HG03565 (cell line): ENCODE results near the gene PDE2A.
A peak's percentile ranks its signal among the peaks of the same experiment; 100 is the strongest.

ENCODE experiments used
- ATAC-seq: cut with Tn5 transposase; IDR thresholded peaks from one replicate; pipeline ENCODE4 v1.9.1; 2021; ENCODE audit warnings: mild to moderate bottlenecking, moderate library complexity; ENCODE audit not compliant: unreplicated experiment

Gene PDE2A

DNA sequence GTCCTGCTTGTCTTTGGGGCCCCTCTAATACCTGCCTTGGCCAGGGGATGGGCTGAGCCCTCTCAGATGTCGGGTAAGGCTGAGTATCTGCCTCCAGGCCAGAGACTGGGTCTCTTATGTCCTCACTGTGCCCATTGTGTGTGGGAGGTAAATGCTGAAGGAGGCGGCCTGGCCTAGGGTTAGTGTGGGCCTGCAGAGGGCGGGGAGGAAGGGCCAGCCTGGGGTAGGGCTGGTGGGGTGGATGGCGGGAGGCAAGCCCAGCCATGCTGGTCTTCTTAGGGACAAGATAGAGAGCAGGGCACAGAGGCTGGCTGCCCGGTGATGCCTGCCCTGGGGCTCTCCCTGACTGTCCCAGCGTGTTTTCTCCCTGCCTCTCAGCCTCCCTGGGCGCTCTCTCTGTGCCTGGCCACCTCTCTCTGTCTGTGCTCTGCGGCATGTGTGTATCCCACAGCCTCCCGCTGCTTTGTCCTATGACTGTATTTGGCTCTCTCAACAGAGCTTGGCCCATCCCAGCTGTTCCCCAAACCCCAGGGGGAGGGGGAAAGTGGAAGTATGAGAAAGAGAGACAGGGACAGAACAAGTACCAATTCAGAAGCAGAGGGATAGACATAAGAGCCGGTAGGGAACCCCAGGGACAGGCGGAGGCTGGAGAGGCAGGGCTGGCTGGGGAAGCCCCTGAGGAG is 57.0 kb downstream of the PDE2A start:
- no peak for ATAC-seq

DNA sequence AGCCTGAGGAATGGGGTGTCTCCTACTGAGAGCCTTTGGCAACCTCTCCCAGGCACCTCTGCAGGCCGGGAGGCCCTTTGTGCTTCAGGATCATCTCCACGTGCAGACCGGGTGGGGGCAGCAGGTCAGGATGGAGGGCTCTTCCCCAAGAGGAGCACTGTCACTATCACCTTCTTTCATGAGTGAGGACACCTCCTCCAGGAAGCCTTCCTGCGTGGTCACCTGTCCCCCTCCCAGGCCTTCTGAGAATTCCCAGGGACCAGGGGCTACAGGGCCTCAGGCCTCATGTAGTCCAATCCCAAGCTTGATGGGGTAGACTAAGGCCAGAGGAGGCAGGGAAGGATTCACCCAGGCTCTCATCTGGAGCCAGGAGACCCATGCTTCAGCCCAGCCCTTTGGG is 57.6 kb downstream of the PDE2A start:
- ATAC-seq: no peak

DNA sequence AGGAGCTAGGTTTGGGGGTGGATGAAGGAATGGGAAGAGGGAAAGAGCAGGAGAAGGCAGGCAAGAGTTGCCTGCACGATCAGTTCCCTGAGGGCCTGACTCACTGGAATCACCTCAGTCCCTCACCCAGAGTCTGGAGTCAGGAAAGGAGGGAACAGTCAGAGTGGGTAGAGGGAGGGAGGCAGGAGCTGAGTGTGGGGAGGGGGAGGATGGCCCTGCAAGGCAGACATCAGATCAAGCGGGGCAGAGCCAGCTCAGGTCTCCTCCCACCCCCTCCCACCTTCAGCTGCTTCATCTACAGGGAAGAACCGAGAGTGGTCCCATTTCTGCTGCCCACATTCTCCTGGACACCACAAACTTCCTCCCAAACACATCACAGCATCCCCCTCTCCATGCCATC is 58.9 kb downstream of the PDE2A start:
- no peak for ATAC-seq

DNA sequence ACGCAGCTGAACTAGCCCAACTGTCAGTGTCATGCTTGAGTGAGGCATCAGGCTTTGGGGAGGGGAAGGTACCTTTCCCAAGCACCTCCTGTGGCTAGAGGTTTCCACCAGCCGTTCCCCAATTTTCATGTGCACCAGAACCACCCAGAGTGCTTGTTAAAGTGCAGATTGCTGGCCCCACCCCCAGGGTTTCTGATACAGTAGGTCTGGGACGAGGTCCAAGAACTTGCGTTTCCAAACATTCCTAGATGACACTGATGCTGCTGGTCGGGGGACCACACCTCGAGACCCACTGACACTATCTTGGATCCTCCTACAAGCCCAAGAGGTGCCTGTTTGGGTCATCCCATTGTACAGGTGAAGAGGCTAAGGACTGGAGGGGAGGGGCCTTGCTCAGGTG is 59.8 kb downstream of the PDE2A start:
- ATAC-seq: no peak

DNA sequence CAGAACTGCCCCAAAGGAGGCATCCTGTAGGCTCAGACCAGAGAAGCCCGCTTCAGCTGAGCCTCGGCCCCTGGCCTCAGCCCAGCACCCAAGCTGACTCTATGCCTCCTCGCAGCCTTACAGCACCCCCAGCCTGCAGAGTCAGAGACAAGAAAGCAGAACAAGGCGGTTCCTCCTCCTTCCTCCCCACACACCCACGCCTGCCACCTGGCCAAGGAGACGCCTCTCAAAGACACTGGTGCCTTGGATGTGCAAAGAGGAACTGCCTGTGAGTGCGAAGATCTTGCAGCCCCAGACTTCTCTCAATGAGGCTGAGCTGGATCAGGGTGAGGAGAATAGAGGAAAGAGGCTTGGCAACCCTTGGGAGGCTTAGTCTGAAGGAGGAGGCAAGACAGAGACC is 60.2 kb downstream of the PDE2A start:
- ATAC-seq: peak; percentile 56

DNA sequence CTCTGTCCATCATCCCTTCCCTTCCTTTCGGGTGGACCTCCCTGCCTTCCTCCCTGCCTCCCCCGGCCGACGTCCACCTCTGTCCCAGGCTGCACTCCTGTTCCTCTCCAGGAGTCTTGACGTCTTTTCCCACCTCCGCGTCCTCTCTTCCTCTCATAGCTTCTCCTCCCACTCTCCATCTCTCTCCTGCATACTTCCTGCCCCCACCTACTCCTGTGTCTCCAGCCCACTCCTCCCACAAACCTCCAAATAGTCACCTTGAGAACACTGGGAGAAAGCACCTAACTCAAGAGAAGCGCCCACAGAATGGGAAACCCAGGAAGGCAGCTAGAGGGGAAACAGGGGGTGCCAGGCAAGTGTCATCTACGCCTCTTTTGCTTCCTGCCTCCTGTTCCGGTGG is 60.8 kb downstream of the PDE2A start:
- no peak for ATAC-seq

DNA sequence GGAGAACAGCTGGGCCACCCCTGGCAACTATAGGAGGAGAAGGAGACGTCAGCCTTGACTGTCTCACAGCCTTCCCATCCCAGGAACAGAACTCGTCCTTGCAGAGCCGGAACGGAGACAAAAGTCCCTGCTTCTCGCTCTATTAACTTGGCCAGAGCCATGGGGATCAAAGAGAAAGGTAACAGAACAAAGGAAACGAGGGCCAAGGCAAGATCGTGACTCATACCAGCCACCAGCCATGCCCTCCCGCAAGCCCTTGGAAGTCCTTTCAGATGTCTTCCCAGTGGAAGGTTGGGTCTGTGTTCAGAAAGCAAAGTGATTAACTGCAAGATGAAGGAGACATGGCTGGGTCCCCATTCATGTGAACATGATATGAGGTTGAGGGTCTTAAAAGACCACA is 64.7 kb downstream of the PDE2A start:
- no peak for ATAC-seq

DNA sequence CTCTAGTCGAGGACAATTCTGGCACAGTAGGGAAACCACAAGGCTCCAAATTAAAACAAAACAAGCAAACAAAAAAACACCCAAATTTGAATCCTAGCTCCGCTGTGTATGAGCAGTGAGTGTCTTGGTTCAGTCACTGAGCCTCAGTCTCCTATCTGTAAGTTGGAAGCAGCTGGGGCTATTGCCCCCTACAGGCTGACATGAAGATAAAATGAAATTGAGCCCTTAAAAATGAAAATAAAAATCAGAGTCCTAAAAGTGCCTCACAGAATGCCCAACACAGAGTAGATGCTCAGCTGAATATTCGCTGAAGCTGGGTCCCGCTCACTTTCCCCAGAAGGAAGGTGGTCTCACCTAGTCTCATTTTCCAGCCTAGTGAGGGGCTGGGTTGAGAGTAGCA is 65.2 kb downstream of the PDE2A start:
- ATAC-seq: no peak

DNA sequence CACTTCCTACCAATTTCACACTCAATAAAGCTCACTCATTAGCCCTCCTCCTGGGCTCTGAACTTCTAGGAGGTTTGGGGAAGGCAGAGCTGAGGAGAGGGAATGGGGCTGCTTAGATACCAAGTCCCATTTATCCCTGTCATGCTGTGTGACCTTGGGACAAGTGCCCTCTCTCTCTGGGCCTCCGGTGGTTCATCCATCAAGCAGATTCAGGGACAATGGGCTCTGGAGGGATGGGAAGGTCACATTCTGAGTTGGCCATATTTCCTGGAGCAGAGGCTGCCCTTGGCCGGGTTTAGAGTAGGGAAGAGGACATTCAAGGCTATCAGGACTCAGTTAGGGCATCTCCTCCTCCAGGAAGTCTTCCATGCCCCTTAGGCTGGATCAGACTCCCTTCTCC is 66.7 kb downstream of the PDE2A start:
- no peak for ATAC-seq

DNA sequence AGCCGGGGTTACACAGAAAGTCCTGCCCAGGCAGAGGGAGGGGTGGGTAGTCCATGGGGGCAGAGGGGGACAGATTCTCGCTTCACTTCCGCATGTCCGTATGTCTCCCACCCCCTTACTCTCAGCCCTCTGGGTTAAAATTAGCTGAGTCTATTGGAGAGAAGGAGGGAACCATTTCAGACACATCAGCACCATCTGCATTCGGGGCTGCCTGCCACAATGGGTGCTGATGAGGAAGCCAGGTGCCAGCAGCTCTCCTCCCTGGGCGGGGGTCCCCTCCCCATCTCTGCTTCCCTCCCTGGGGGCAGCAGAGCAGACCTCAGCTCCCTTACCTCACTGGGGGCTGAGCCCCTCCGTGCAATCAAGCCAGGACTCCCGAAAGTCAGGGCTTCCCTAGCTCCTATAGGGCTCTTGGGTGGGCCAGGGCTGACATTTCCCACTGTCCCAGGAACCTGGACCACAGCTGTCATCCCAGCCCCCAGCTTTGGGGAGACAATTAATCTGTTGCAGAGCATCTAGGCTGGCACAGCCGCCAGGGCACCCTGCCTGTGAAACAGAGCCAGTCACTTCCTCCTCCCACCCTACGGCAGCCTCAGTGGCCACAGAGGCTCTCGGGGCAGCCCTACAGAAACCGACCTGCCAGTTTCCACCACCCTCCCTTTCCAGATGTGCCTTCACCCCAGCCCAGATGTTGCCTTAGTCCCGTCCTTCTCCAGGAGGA is 67.3 kb downstream of the PDE2A start:
- ATAC-seq: no peak

DNA sequence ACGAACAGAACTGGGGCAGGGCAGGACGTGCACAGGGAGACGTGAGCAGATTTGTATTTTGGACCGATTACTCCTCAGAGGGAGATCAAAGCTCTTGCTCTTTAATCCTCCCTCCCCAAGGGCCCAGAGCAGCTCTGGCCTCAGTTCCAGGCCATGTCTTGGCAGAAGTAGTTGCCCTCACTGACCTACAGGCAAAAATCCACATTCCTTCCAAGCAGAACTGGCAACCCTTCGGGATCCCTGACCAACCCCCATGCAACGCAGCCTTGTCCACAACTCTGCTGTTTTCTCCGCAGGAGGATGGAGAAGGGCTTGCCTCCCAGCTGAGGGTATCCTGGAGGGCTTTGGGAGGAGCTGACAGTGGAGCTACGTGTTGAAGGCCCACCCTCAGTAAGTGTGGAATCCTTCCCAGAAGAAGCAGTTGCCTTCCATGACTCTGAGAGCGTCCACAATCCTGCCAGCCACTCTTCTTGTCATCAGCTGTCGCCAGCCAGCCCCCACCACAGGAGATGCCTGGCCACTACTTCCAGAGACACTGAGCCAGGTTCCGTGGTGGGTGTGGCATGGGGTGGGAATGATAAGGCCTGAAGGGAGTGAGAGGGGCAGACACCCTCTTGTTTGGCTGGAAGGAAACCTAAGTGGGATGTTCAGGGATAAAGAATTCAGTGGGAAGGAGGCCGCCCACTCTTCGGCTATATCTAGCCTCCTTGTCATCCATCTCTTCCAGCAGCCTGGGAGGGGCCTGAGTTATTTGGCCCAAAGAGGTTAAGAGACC is 68.1 kb downstream of the PDE2A start:
- no peak for ATAC-seq

DNA sequence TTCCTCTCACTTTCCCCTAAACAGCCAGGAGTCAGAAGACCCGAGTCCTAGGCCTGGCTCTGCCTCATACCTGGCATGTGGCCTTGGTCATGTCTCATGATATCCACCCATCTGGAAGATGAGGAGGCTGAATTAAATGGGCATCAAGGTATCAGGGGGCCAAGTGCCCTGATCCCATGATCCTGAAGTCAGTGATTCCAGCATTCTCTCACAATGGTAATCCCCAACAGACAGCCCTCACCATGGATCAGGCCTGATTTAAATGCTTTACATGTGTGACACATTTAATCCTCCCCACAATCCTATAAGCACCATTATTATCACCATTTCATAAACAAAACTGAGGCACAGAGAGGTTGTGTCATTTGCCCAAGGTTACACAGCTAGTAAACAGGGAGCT is 70.0 kb downstream of the PDE2A start:
- no peak for ATAC-seq

DNA sequence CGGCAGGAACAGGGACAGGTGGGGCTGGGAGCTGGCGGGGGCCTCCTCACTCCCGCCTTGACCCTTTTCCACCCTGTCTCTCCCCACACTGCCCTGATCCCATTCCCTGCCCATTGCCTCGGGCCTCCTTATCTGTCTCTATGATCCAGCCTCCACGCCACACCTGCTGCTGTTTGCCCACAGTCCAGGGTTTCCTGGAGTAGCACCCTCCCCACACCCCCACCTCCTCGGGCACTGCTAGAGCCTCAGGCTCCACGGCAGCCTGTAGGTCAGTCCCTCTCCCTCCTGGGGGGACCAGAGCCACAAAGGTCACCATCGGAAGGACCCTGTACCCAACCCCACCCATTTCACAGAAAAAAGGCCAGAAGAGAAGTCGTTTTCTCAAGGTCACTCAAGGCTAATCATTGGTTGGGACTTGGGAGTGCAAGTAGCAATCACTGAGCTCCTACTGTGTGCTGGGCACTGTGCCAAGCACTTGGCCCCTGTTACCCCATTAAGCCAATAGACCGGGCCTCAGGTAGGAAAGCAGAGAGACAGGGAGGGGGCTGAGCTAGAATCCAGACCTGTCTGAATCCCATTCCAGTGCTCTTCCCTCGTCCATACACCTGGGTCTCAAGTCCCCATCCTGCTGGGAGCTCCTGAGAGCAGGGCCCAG is 71.8 kb downstream of the PDE2A start:
- no peak for ATAC-seq

DNA sequence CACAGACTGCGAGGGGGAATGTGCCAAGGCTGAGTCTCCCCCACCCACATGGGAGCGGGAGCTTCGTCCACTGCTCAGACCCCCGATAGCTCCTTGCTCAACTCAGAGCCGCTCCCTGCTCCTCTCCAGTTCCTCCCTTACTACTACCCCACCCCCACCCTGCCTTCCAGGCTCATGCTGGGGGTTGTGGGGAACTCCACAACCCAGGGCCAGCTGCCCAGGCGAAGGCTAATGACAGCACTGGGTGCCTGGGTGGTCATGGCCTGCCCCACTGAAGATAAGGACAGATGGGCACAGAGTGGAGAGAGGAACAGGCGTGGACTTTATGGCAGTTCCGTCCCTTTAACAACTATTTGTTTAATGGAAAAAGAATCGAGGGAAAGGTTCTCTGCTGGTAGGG is 73.7 kb downstream of the PDE2A start:
- ATAC-seq: no peak

DNA sequence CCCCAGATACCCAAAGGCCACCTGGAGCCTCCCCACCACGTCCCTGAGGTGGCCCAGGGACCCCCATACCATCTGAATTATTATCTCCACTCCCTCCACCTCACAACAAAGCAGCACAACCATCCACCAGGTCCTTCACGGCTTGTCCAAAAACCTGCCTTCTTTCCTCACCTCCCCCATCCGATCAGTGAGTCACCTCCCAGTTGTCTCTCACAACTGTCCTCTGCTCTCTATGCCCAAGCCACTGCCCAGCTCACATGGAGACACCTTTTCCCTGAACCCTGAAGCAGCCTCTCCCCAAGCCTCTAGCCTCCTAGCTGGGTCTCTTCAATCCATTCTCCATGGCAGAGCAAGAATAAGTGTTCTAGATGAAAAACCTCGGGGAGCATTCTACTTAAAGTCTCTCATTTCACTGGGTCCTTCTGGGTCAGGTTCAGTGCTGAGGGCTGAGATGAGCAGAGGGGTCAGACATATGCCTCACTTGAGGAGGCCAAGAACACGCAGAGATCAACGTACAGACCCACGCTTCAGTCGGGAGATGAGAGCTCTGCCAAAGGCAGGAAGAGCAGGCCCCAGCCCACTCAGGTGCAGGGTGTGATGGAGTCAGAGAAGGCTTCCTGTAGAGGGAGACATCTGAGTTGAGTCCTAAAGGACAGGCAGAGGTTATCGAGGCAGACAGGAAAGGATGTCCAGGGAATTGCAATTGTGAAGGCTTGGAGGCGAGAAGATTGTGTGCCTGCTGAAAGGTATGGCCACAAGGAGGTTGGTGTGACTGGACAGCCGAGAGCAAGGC is 74.7 kb downstream of the PDE2A start:
- ATAC-seq: no peak

DNA sequence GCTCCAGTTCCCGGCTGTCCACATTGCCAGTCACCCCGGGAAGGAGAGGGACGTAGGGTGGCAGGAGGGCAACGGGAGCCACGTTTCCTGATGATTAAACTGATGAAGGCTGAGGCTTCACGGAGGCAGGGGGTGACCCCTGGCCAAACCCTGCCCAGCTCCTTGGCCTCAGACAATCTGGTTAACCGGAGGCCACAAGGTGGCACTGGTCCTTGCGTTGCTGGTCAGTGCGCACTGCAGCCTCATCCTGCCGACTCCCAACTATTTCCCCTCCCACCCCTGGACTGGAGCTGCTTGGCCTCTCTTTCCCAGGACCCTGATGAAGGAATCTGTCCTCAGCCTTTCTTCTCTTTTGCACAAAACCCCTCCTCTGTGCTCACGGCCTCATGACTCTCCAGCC is 75.3 kb downstream of the PDE2A start:
- ATAC-seq: no peak

DNA sequence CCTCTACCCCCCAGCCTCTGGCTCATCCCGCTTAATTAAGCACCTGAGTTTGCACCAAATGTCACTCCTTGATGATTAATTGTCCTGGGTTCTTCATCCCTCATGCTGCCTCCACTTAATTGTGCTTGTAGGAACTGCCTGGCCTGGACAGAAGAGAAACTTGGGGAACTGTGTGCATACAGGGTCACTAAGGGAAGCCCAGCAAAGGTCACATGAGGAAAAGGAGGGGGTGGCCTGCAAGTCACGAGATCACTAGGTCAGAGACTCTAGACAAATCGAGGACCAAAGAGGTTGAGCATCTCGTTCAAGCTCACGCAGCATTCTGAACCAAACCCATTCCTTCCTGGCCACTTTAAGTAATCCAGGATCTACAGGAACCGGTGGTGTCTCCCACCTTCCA is 75.8 kb downstream of the PDE2A start:
- ATAC-seq: no peak

DNA sequence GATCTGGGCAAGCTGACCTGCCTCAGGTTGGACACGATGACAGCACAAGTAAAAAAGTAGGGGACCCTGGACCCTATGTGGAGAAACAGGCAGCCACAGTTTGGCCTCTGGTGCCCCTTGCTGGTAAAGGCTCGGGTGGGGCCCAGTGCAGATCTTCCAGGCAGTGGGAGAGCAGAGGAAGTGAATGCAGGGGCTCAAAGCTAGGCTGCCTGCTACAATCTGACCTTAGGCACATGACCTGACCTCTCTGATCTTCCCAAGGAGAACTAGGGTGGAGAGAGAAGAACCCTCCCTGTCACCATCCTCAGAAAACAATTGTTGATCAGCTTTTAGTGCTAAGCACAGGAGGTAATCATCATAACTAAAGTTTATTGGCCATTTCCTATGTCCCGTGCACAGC is 76.5 kb downstream of the PDE2A start:
- no peak for ATAC-seq

DNA sequence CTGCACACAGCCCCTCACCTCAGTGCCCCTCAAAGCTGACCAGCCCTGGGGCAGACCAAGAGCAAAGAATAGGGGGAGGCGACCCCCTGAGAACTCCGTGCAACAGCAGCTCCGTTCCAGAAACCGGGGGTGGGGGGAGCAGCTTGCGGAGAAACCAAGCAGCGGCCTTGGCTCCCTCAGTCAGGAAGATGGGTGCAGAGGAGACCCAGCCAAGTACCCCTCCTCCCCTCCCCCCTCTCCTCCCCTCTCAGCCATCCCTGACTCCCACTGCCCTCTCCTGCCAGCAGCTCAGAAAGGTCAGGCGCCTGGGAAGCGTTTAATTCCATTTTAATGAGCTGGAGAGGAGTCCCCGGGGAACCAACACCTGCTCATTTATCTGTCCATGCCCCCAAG is 78.9 kb downstream of the PDE2A start:
- ATAC-seq: no peak

DNA sequence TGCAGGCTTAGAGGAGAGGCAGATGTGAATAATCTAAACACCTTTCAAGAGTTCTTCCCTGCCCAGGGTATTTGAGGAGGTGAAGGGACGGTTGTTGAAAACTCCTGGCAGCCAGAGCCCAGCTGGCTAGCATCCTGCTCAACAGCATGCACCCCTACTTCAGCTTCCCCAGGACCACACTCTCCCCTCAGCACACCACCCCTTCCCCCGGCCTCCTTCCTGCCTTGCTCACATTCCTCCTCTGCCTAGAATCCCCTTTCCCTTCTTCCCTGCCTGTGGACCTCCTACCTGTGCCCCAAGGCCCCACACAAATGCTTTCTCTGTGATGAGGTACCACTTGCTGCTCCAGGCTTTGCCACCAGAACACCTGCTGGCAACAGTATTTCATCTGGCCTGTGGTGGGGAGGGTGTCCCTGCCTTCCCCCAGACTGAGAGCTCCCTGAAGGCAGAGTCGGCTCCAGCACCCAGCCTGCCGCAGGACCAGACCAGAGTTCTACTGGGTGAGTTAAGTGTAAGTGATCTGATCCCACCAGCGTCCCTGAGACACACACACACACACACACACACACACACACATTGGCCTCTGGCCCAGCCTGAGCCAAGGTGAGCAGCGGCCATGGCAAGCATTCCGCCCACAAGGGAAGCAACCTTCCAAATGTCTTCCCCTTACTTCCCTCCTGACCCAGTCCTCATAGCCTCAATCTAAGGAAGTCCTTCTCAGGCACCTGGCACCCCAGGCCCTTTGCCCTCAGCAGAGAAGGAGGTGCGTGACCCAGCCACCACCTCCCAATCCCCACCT is 79.5 kb downstream of the PDE2A start:
- ATAC-seq: no peak
